K562 (cell line): Measurements from ENCODE around the gene CRPPA. TPM values are rescaled to one million over a fixed set of nuclear protein-coding genes. Genes with fewer than 3 reads are reported as not detected.

ENCODE experiments used
- CHD7 ChIP-seq: fragments of 200-600 bp; sonication (generic); IDR thresholded peaks from one replicate; pipeline ENCODE4 v1.6.1; 2012; ENCODE audit warnings: mild to moderate bottlenecking, low read depth, low read length, inconsistent platforms
- HDAC6 ChIP-seq: IDR thresholded peaks from 2 replicates; pipeline ENCODE4 v1.6.1; 2012; ENCODE audit warnings: low read depth, mild to moderate bottlenecking, control low read depth, inconsistent platforms, low read length, moderate library complexity
- KAT2B ChIP-seq: IDR thresholded peaks from one replicate; pipeline ENCODE4 v1.6.1; 2012; ENCODE audit warnings: low read depth, mild to moderate bottlenecking, control low read depth, inconsistent platforms, low read length, moderate library complexity
- KLF10 ChIP-seq: fragments of 250-450 bp; sonication (Bioruptor Pico); IDR thresholded peaks from 2 replicates; pipeline ENCODE4 v1.6.1; 2021; ENCODE audit warnings: matching md5 sums
- KLF16 ChIP-seq: IDR thresholded peaks from 2 replicates; pipeline ENCODE4 v1.6.1; 2016; ENCODE audit warnings: antibody characterized with exemption
- NR2C2 ChIP-seq, 2 experiments: fragments of 200-800 bp in 1 of 2; sonication (Bioruptor generic) in 1 of 2; sonication (generic) in 1 of 2; formaldehyde crosslinking in 1 of 2; IDR thresholded peaks; 2 replicates each; pipeline versions ENCODE4 v1.6.1 to v1.8.0; 2016 to 2022; ENCODE audit warnings: mild to moderate bottlenecking in 1 of 2, missing compliant biosample characterization in 1 of 2, missing genetic modification characterization in 1 of 2, missing genetic modification reagents in 1 of 2
- PKNOX1 ChIP-seq: fragments of 450-650 bp; IDR thresholded peaks from 2 replicates; pipeline ENCODE4 v1.6.1; 2016
- RBM22 ChIP-seq: fragments of 200-400 bp; formaldehyde crosslinking; IDR thresholded peaks from 2 replicates; pipeline ENCODE4 v1.6.1; 2018; ENCODE audit warnings: low read length, low read depth; ENCODE audit not compliant: poor library complexity, severe bottlenecking
- RHOXF2B ChIP-seq: fragments of 250-450 bp; sonication (Bioruptor Pico); conservative IDR thresholded peaks from 2 replicates; pipeline ENCODE4 v1.5.1; 2021
- SMARCA5 ChIP-seq: fragments of 450-650 bp; IDR thresholded peaks from 2 replicates; pipeline ENCODE4 v1.6.1; 2016
- STAT5A ChIP-seq: IDR thresholded peaks from 2 replicates; pipeline ENCODE4 v1.6.1; 2012; ENCODE audit warnings: low read length, inconsistent platforms, borderline replicate concordance
- USF1 ChIP-seq: sonication (generic); formaldehyde crosslinking; IDR thresholded peaks from 2 replicates; pipeline ENCODE4 v1.9.0; 2022; ENCODE audit warnings: mild to moderate bottlenecking, missing genetic modification reagents
- ZFP30 ChIP-seq: fragments of 250-450 bp; sonication (Bioruptor Pico); IDR thresholded peaks from 2 replicates; pipeline ENCODE4 v1.8.0; 2022; ENCODE audit warnings: moderate library complexity, mild to moderate bottlenecking, inconsistent platforms, borderline replicate concordance
- ZNF274 ChIP-seq: IDR thresholded peaks from 2 replicates; pipeline ENCODE4 v1.6.1; 2011; ENCODE audit warnings: low read depth, mild to moderate bottlenecking, low read length, moderate library complexity, borderline replicate concordance
- ZNF445 ChIP-seq: fragments of 250-450 bp; sonication (Bioruptor Pico); IDR thresholded peaks from 2 replicates; pipeline ENCODE4 v1.4.0; 2020; ENCODE audit warnings: low read depth, mild to moderate bottlenecking, moderate library complexity
- polyA plus RNA-seq, 8 experiments: library from polyadenylated mRNA; depleted of rRNA in 4 of 8; stranded (reverse) in 5 of 8; unstranded in 3 of 8; fragments of >200 nt; fragmentation: Nextera tagmentation in 2 of 8; fragmentation: Illumina TruSeq in 1 of 8; extraction: Ambion mirVana in 2 of 8; extraction: Trizol in 1 of 8; gene quantifications; 2 replicates each; pipeline versions ENCODE4 v1.2.1 to v1.2.3, GENCODE V29; 2011 to 2014; ENCODE audit warnings: inconsistent platforms in 1 of 8, missing spikeins in 1 of 8
- total RNA-seq, 7 experiments: library from RNA; depleted of rRNA in 6 of 7; stranded (reverse); fragments of >200 nt in 6 of 7; fragmentation: Illumina TruSeq in 2 of 7; extraction: Trizol in 2 of 7; gene quantifications; 2 replicates each; pipeline versions ENCODE4 v1.2.1 to v1.2.3, GENCODE V29; 2011 to 2021; ENCODE audit warnings: low replicate concordance in 1 of 7

Gene CRPPA
- total and polyA plus RNA-seq, 9 of the 15 experiments (the other 6 are each of a cell fraction or from before 2014, with no cell fraction given), result 3.9 to 14.4 (median 7.8) TPM

GRCh38 chr7:16420649-16421332 is 547 bp downstream of the CRPPA start (continued):
- TF ChIP-seq CHD7, result no peak
- TF ChIP-seq ZNF274, result no peak
- TF ChIP-seq RBM22, result peak; percentile 60
- TF ChIP-seq NR2C2 (CRISPR knock-in tag; IDR thresholded peaks at IDR 0.05), result no peak
- no peak for TF ChIP-seq NR2C2 (tag; IDR thresholded peaks at IDR 0.05)
- TF ChIP-seq HDAC6, result no peak
- no peak for TF ChIP-seq USF1 (CRISPR knock-in tag)
- TF ChIP-seq SMARCA5, result no peak
- TF ChIP-seq RHOXF2B, result no peak
- no peak for TF ChIP-seq KAT2B
- TF ChIP-seq KLF16, result no peak
- no peak for TF ChIP-seq PKNOX1
- TF ChIP-seq STAT5A, result peak; percentile 41; the same call in 1 of the 2 replicates
- no peak for TF ChIP-seq ZFP30
- TF ChIP-seq KLF10 (CRISPR knock-in tag), result 0 out of 2 replicates have a peak, but pooled peaks have one; percentile 63
- no peak for TF ChIP-seq ZNF445
